Measurements from ENCODE around the gene DYRK4.

DNA sequence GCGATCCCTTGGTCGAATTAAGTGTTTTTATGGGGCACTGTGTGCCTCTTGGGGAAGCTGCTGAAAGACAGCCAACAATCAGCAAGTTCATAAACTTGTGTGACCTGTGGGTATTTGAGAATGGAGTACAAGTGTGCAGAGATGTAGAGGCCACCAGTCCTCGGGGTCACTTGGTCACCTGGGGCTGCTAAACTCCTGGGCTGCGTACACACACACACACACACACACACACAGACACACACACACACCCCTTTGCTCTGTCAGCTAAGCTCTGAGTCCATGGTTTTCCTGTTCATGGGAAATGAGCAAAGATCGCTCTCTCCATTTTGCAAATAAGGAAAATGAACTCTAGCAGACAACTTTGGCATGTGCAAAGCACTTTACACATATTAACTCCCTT is 24.5 kb downstream of the DYRK4 start:
- TF ChIP-seq, protein P1, sequence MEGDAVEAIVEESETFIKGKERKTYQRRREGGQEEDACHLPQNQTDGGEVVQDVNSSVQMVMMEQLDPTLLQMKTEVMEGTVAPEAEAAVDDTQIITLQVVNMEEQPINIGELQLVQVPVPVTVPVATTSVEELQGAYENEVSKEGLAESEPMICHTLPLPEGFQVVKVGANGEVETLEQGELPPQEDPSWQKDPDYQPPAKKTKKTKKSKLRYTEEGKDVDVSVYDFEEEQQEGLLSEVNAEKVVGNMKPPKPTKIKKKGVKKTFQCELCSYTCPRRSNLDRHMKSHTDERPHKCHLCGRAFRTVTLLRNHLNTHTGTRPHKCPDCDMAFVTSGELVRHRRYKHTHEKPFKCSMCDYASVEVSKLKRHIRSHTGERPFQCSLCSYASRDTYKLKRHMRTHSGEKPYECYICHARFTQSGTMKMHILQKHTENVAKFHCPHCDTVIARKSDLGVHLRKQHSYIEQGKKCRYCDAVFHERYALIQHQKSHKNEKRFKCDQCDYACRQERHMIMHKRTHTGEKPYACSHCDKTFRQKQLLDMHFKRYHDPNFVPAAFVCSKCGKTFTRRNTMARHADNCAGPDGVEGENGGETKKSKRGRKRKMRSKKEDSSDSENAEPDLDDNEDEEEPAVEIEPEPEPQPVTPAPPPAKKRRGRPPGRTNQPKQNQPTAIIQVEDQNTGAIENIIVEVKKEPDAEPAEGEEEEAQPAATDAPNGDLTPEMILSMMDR (conservative IDR thresholded peaks at IDR 0.05; ENCODE audit: low read depth, low read length) = no peak
- TF ChIP-seq SMC3 (IDR thresholded peaks at IDR 0.05; ENCODE audit: low read depth, low read length) = no peak
- TF ChIP-seq, protein P2, sequence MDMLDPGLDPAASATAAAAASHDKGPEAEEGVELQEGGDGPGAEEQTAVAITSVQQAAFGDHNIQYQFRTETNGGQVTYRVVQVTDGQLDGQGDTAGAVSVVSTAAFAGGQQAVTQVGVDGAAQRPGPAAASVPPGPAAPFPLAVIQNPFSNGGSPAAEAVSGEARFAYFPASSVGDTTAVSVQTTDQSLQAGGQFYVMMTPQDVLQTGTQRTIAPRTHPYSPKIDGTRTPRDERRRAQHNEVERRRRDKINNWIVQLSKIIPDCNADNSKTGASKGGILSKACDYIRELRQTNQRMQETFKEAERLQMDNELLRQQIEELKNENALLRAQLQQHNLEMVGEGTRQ (IDR thresholded peaks at IDR 0.05; ENCODE audit: low read depth, low read length) = no peak
- no peak for TF ChIP-seq POLR2A (IDR thresholded peaks at IDR 0.05; ENCODE audit: low read depth, low read length)

All from IMR-90 (cell line).